OCI-LY7 (cell line): ENCODE measurements around the gene IGLL5. TPM values are rescaled to one million over a fixed set of nuclear protein-coding genes. Genes with fewer than 3 reads are reported as not detected.
"Not testable (repeated sequence)": the region's sequence is repeated elsewhere in the genome, so short reads cannot be mapped to it uniquely, and the experiment has no call there.

Experiments used
- BruUV-seq: library from RNA; stranded (reverse); fragments of 400-500 nt; replicated peaks from 2 replicates; lab custom pipeline; 2021; lab: Mats Ljungman, UMichigan
- CTCF ChIA-PET: fragments of 300-600 bp; sonication (Branson Sonifier 250); formaldehyde crosslinking; loops from one replicate; lab custom pipeline; 2022; ENCODE audit warnings: antibody characterized with exemption; ENCODE audit not compliant: unreplicated experiment; lab: Charles Lee
- POLR2A ChIA-PET: fragments of 300-600 bp; sonication (Branson Sonifier 250); formaldehyde crosslinking; loops from one replicate; lab custom pipeline; 2022; ENCODE audit warnings: antibody characterized with exemption; lab: Charles Lee
- DNase-seq: peaks from one replicate; pipeline ENCODE4 v3.0.0-alpha.2; 2015; ENCODE audit warnings: low spot score
- H2AFZ ChIP-seq: fragments of 200-600 bp; sonication (generic), shearing (Covaris generic); 2 replicates; pipeline ENCODE4 v1.6.1; 2014; ENCODE audit warnings: mild to moderate bottlenecking, antibody characterized with exemption, low read length, moderate library complexity
- H3K27ac ChIP-seq: fragments of 200-600 bp; sonication (generic); 2 replicates; pipeline ENCODE4 v1.5.1; 2014; ENCODE audit warnings: mixed run types, low read depth, mild to moderate bottlenecking, moderate library complexity, low read length, inconsistent platforms; ENCODE audit not compliant: poor library complexity, severe bottlenecking
- H3K36me3 ChIP-seq: fragments of 200-600 bp; sonication (generic); 2 replicates; pipeline ENCODE4 v1.6.1; 2014; ENCODE audit warnings: mild to moderate bottlenecking, antibody characterized with exemption, low read length, moderate library complexity, mixed read lengths; ENCODE audit not compliant: insufficient read depth
- H3K4me1 ChIP-seq: fragments of 200-600 bp; sonication (generic); 2 replicates; pipeline ENCODE4 v1.5.1; 2014; ENCODE audit warnings: mild to moderate bottlenecking, low read length; ENCODE audit not compliant: insufficient read depth, poor library complexity, severe bottlenecking
- H3K4me2 ChIP-seq: fragments of 200-600 bp; sonication (generic); 2 replicates; pipeline ENCODE4 v1.6.1; 2014; ENCODE audit warnings: mild to moderate bottlenecking, low read length
- H3K4me3 ChIP-seq: fragments of 200-600 bp; sonication (generic); 2 replicates; pipeline ENCODE4 v1.5.1; 2014; ENCODE audit warnings: mild to moderate bottlenecking, low read depth, low read length; ENCODE audit not compliant: poor library complexity, severe bottlenecking
- H3K79me2 ChIP-seq: fragments of 200-600 bp; sonication (generic); 2 replicates; pipeline ENCODE4 v1.6.1; 2016; ENCODE audit warnings: low read depth, mild to moderate bottlenecking, low read length, moderate library complexity, mixed read lengths; ENCODE audit not compliant: insufficient read depth
- H3K9me2 ChIP-seq: fragments of 200-600 bp; sonication (generic); 2 replicates; pipeline ENCODE4 v1.6.1; 2016; ENCODE audit warnings: mild to moderate bottlenecking, low read length, mixed read lengths; ENCODE audit not compliant: insufficient read depth
- H3K9me3 ChIP-seq: fragments of 200-600 bp; sonication (generic); 2 replicates; pipeline ENCODE4 v1.6.1; 2014; ENCODE audit warnings: mild to moderate bottlenecking, mixed run types, low read length, mixed read lengths
- H4K20me1 ChIP-seq: fragments of 200-600 bp; sonication (generic); 2 replicates; pipeline ENCODE4 v1.6.1; 2014; ENCODE audit warnings: mild to moderate bottlenecking, antibody characterized with exemption, low read length, moderate library complexity, mixed read lengths; ENCODE audit not compliant: insufficient read depth
- CTCF ChIP-seq: fragments of 200-600 bp; sonication (generic); conservative IDR thresholded peaks from 2 replicates; pipeline ENCODE4 v1.5.1; 2014; ENCODE audit warnings: mild to moderate bottlenecking, antibody characterized with exemption, low read length, moderate library complexity, mixed read lengths
- EZH2phosphoT487 ChIP-seq: fragments of 200-600 bp; sonication (generic); IDR thresholded peaks from 2 replicates; pipeline ENCODE4 v1.6.1; 2018; ENCODE audit warnings: low read depth, borderline replicate concordance, mild to moderate bottlenecking, mixed run types, antibody characterized with exemption, low read length, moderate library complexity, mixed read lengths
- intact Hi-C: fragments of 100-400 bp; cut with micrococcal nuclease; formaldehyde crosslinking; loops from one replicate; pipeline ENCODE4 v1.10.0; 2022; ENCODE audit not compliant: unreplicated experiment
- total RNA-seq, 2 experiments: library from RNA; depleted of rRNA in 1 of 2; stranded (reverse); fragments of >200 nt in 1 of 2; shearing (Covaris generic) in 1 of 2; gene quantifications; 2 replicates each; pipeline ENCODE4 v1.2.3, GENCODE V29; 2014 to 2022

The IGLL5 gene
- total RNA-seq, 2 experiments from 2014 or later: 219 to 364 TPM

GRCh38 chr22:22903355-22903777, 15.8 kb downstream of the IGLL5 start:
- Histone ChIP-seq H2AFZ (no peak overlapping the region), H3K4me2 (peak overlapping the region; percentile 35; the same call in 1 of the 2 replicates), H4K20me1 (no peaks in the 10 kb centered on the region; the same call in 1 of the 2 replicates), H3K79me2 (no peaks in the 10 kb centered on the region), H3K27ac (peak overlapping the region; percentile 39), H3K4me3 (no peak overlapping the region), H3K4me1 (peaks cover 58% of the 10 kb centered on the region), H3K9me3 (no peaks in the 10 kb centered on the region), H3K9me2 (no peaks in the 10 kb centered on the region), H3K36me3 (peaks cover 20% of the 10 kb centered on the region)
- DNase-seq: no peak
- no TSS peak for BruUV-seq
- no peak for TF ChIP-seq EZH2phosphoT487
- TF ChIP-seq CTCF: no peak
- POLR2A ChIA-PET: interaction anchor here (1.7 to 2.8 kb wide), 3 partner anchors 9 to 29 kb away, joined by 8 to 12 read pairs (median 9); no protein-coding TSS in a partner anchor
- CTCF ChIA-PET: interaction anchor here (1.2 kb wide), 1 partner anchor 32 kb away, joined by 3 read pairs; no protein-coding TSS in a partner anchor
- intact Hi-C loops: no loop called here

- Histone ChIP-seq H3K27ac (peak overlapping the region; percentile 39), H3K36me3 (peaks cover 20% of the 10 kb centered on the region), H3K4me1 (peaks cover 54% of the 10 kb centered on the region), H3K4me2 (peak overlapping the region; percentile 35; the same call in 1 of the 2 replicates)
- H3K4me3 ChIP-seq, intact Hi-C loops, H3K79me2 ChIP-seq, DNase-seq, H3K9me2 ChIP-seq, BruUV-seq, H2AFZ ChIP-seq, H4K20me1 ChIP-seq, H3K9me3 ChIP-seq: not testable (repeated sequence)
- ChIA-PET POLR2A (interaction anchor here (1.7 to 2.8 kb wide), 2 partner anchors 9 kb away, joined by 8 to 9 read pairs; no protein-coding TSS in a partner anchor), CTCF (interaction anchor here (1.2 kb wide), 1 partner anchor 32 kb away, joined by 3 read pairs; no protein-coding TSS in a partner anchor)
Observed at GRCh38 chr22:22903781-22904192, 16.2 kb downstream of the IGLL5 start.

GRCh38 chr22:22904736-22905135, 17.1 kb downstream of the IGLL5 start:
- H3K4me3 ChIP-seq, H3K9me2 ChIP-seq, CTCF ChIA-PET, H3K79me2 ChIP-seq, BruUV-seq, intact Hi-C loops, H4K20me1 ChIP-seq, H3K9me3 ChIP-seq, H2AFZ ChIP-seq, H3K27ac ChIP-seq, DNase-seq: not testable (repeated sequence)
- Histone ChIP-seq H3K36me3 (peaks cover 20% of the 10 kb centered on the region), H3K4me1 (peaks cover 45% of the 10 kb centered on the region), H3K4me2 (peak overlapping the region; percentile 27; the same call in 1 of the 2 replicates)
- POLR2A ChIA-PET: interaction anchor here (0.7 kb wide), 1 partner anchor 68 kb away, joined by 4 read pairs; no protein-coding TSS in a partner anchor

GRCh38 chr22:22906391-22906790, 18.8 kb downstream of the IGLL5 start:
- Histone ChIP-seq H3K36me3 (peaks cover 18% of the 10 kb centered on the region), H3K4me1 (peaks cover 55% of the 10 kb centered on the region)
- H4K20me1 ChIP-seq, H3K27ac ChIP-seq, BruUV-seq, H3K9me2 ChIP-seq, POLR2A ChIA-PET, H3K4me3 ChIP-seq, H2AFZ ChIP-seq, H3K4me2 ChIP-seq, intact Hi-C loops, CTCF ChIA-PET, DNase-seq, H3K79me2 ChIP-seq, H3K9me3 ChIP-seq: not testable (repeated sequence)
